Keratinocyte (primary cell): ENCODE results near the gene KRT31. TPM values are rescaled to one million over a fixed set of nuclear protein-coding genes. Genes with fewer than 3 reads are reported as not detected.

ENCODE experiments used
- DNase-seq: peaks from one replicate; pipeline ENCODE4 v3.0.0-alpha.2; 2011; ENCODE audit warnings: low read depth, missing footprints, low spot score
- FAIRE-seq: peaks from 2 replicates; lab custom pipeline; 2011; peaks lifted over from hg19 to GRCh38; lab: Jason Lieb, UNC
- H2AFZ ChIP-seq: 2 replicates; pipeline ENCODE4 v1.6.0; 2012; ENCODE audit warnings: low read length, control low read depth, inconsistent platforms; ENCODE audit not compliant: control insufficient read depth
- H3K27ac ChIP-seq: 2 replicates; pipeline ENCODE4 v1.5.1; 2011; ENCODE audit warnings: low read length; ENCODE audit not compliant: control insufficient read depth, insufficient read depth
- H3K27me3 ChIP-seq: 3 replicates; pipeline ENCODE4 v1.6.0; 2011; ENCODE audit warnings: low read length; ENCODE audit not compliant: control insufficient read depth, insufficient read depth; ENCODE audit errors: extremely low read depth
- H3K36me3 ChIP-seq, 2 experiments: 2 replicates in 1 of 2; 3 replicates in 1 of 2; pipeline ENCODE4 v1.5.1; 2011; ENCODE audit warnings: low read length in 2 of 2, mild to moderate bottlenecking in 1 of 2; ENCODE audit not compliant: control insufficient read depth in 2 of 2, insufficient read depth in 2 of 2; ENCODE audit errors: extremely low read depth in 1 of 2
- H3K4me1 ChIP-seq: 3 replicates; pipeline ENCODE4 v1.5.1; 2011; ENCODE audit warnings: low read length; ENCODE audit not compliant: control insufficient read depth, insufficient read depth; ENCODE audit errors: extremely low read depth
- H3K4me2 ChIP-seq: 3 replicates; pipeline ENCODE4 v1.6.0; 2011; ENCODE audit warnings: low read depth, low read length; ENCODE audit not compliant: control insufficient read depth, insufficient read depth; ENCODE audit errors: extremely low read depth
- H3K4me3 ChIP-seq, 3 experiments: fragments of 200-600 bp in 1 of 3; sonication (generic) in 1 of 3; 2 replicates in 2 of 3; 3 replicates in 1 of 3; pipeline ENCODE4 v1.5.1; 2011 to 2016; ENCODE audit warnings: low read length in 3 of 3, mild to moderate bottlenecking in 3 of 3, control low read depth in 2 of 3, inconsistent platforms in 1 of 3, low read depth in 1 of 3, mixed read lengths in 1 of 3, mixed run types in 1 of 3, moderate library complexity in 1 of 3; ENCODE audit not compliant: control insufficient read depth in 2 of 3, insufficient read depth in 2 of 3; ENCODE audit errors: extremely low read depth in 1 of 3
- H3K79me2 ChIP-seq: 2 replicates; pipeline ENCODE4 v1.6.0; 2012; ENCODE audit warnings: low read length; ENCODE audit not compliant: control insufficient read depth, insufficient read depth
- H3K9ac ChIP-seq: 3 replicates; pipeline ENCODE4 v1.6.0; 2011; ENCODE audit warnings: low read length; ENCODE audit not compliant: control insufficient read depth, insufficient read depth; ENCODE audit errors: extremely low read depth
- H3K9me1 ChIP-seq: 3 replicates; pipeline ENCODE4 v1.6.0; 2011; ENCODE audit warnings: low read length; ENCODE audit not compliant: control insufficient read depth, insufficient read depth; ENCODE audit errors: extremely low read depth
- H3K9me3 ChIP-seq: 2 replicates; pipeline ENCODE4 v1.5.1; 2012; ENCODE audit warnings: low read depth, low read length; ENCODE audit not compliant: control insufficient read depth
- H4K20me1 ChIP-seq: 3 replicates; pipeline ENCODE4 v1.6.0; 2011; ENCODE audit warnings: low read length; ENCODE audit not compliant: control insufficient read depth, insufficient read depth; ENCODE audit errors: extremely low read depth
- EZH2 ChIP-seq: IDR thresholded peaks from one replicate; pipeline ENCODE4 v1.6.1; 2012; ENCODE audit warnings: inconsistent platforms, mild to moderate bottlenecking, low read length, moderate library complexity
- dilution Hi-C: fragments of 300-500 bp; cut with MboI; formaldehyde crosslinking; loops from one replicate; pipeline ENCODE4 v1.7.0; 2020; ENCODE audit warnings: low sequenced_read_pairs; ENCODE audit not compliant: extremely low pct_ligation_motif_present
- polyA plus RNA-seq, 5 experiments: library from polyadenylated mRNA; depleted of rRNA in 3 of 5; stranded (reverse) in 3 of 5; stranded (forward) in 1 of 5; unstranded in 1 of 5; fragments of >200 nt; gene quantifications; 1 replicate in 1 of 5; 2 replicates in 3 of 5; 3 replicates in 1 of 5; pipeline versions ENCODE4 v1.2.1 to v1.2.3, GENCODE V29; 2011 to 2012; ENCODE audit warnings: missing spikeins in 2 of 5, low read depth in 1 of 5, low replicate concordance in 1 of 5
- TF ChIP-seq, protein P1 (sequence below), 3 experiments: IDR thresholded peaks in 1 of 3; conservative IDR thresholded peaks in 1 of 3; optimal IDR thresholded peaks in 1 of 3; 2 replicates in 2 of 3; 3 replicates in 1 of 3; pipeline versions ENCODE3 to v1.5.1; 2011; ENCODE audit warnings: low read length in 3 of 3, mild to moderate bottlenecking in 3 of 3, moderate library complexity in 2 of 3, control low read depth in 1 of 3, inconsistent platforms in 1 of 3; ENCODE audit not compliant: insufficient read depth in 2 of 3; ENCODE audit errors: extremely low read depth in 1 of 3

KRT31 gene
- polyA plus RNA-seq, 1 donor (not counting 4 experiments of a cell fraction or from before 2014, with no cell fraction given): 24.9 TPM

DNA sequence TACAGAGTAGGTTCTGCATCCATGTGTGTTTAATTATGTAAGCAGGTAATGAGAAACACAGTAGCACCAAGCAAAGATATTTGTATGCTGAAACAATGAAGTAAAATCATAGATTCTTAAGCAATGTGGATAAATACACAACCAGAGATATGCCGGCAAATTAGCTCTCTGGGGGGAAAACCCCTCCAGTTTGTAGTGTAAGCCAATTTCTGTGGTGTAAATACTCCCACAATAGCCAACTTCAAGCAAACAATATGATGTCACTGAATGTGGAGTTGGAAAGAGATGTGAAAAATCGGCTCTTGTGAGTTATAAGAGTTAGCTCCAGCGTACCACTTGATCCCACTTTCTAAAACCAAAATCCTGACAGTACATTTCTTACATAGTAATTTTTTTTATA lies 47.2 kb upstream of the KRT31 start:
- dilution Hi-C loops: no loop called here
- no peak overlapping the region for H3K4me2 ChIP-seq
- no peaks in the 10 kb centered on the region for H3K9me1 ChIP-seq
- H4K20me1 ChIP-seq: no peaks in the 10 kb centered on the region
- H3K9ac ChIP-seq: no peak overlapping the region
- TF ChIP-seq, protein P1, sequence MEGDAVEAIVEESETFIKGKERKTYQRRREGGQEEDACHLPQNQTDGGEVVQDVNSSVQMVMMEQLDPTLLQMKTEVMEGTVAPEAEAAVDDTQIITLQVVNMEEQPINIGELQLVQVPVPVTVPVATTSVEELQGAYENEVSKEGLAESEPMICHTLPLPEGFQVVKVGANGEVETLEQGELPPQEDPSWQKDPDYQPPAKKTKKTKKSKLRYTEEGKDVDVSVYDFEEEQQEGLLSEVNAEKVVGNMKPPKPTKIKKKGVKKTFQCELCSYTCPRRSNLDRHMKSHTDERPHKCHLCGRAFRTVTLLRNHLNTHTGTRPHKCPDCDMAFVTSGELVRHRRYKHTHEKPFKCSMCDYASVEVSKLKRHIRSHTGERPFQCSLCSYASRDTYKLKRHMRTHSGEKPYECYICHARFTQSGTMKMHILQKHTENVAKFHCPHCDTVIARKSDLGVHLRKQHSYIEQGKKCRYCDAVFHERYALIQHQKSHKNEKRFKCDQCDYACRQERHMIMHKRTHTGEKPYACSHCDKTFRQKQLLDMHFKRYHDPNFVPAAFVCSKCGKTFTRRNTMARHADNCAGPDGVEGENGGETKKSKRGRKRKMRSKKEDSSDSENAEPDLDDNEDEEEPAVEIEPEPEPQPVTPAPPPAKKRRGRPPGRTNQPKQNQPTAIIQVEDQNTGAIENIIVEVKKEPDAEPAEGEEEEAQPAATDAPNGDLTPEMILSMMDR (optimal IDR thresholded peaks at IDR 0.05 in 1 of 3, IDR thresholded peaks at IDR 0.05 in 1 of 3, conservative IDR thresholded peaks at IDR 0.05 in 1 of 3; ENCODE audit: extremely low read depth in 1 of 3, insufficient read depth in 2 of 3, low read length in 3 of 3): no peak
- no peak for TF ChIP-seq EZH2
- no peaks in the 10 kb centered on the region for H3K79me2 ChIP-seq
- no peak overlapping the region for H3K27ac ChIP-seq
- peaks cover 4% of the 10 kb centered on the region for H3K27me3 ChIP-seq
- no peaks in the 10 kb centered on the region for H3K36me3 ChIP-seq
- DNase-seq (no peak), FAIRE-seq (no peak)
- no peak overlapping the region for H3K4me3 ChIP-seq
- peaks cover 11% of the 10 kb centered on the region for H3K4me1 ChIP-seq
- H2AFZ ChIP-seq: no peak overlapping the region
- H3K9me3 ChIP-seq: no peaks in the 10 kb centered on the region

DNA sequence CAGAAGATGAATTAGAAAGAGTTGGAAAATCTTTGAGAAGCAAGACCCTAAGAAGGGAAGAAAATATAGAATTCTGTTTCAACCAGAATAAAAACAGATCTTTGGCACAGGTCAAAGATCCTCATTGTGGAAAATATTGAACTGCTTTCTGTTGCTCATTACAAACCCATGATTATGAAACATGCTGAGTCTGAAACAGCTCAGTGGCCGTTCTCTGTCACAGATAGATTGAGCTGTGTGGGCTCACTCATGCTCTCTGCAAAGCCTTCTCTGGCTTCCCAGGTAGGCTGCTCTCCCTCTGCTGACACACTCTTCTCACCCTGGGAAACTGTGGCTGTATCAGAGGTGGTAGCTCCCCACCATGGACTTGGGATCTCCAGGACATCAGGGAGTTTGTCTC lies 46.8 kb upstream of the KRT31 start:
- FAIRE-seq: no peak
- dilution Hi-C loops: no loop called here
- TF ChIP-seq, protein P1 (optimal IDR thresholded peaks at IDR 0.05 in 1 of 3, IDR thresholded peaks at IDR 0.05 in 1 of 3, conservative IDR thresholded peaks at IDR 0.05 in 1 of 3; ENCODE audit: extremely low read depth in 1 of 3, insufficient read depth in 2 of 3, low read length in 3 of 3): no peak
- TF ChIP-seq EZH2: no peak
- Histone ChIP-seq H2AFZ (no peak overlapping the region), H3K27ac (no peak overlapping the region), H3K9me3 (no peaks in the 10 kb centered on the region), H3K4me3 (no peak overlapping the region), H3K4me2 (no peak overlapping the region), H4K20me1 (no peaks in the 10 kb centered on the region), H3K4me1 (peaks cover 11% of the 10 kb centered on the region), H3K9me1 (no peaks in the 10 kb centered on the region), H3K27me3 (peaks cover 4% of the 10 kb centered on the region), H3K36me3 (no peaks in the 10 kb centered on the region), H3K79me2 (no peaks in the 10 kb centered on the region), H3K9ac (no peak overlapping the region)
- no peak for DNase-seq
